GM12865 (cell line): ENCODE results near the gene DNAH10.

Experiments
- DNase-seq: peaks from one replicate; pipeline ENCODE4 v3.0.0; 2010; ENCODE audit warnings: low read depth
- H3K4me3 ChIP-seq: 2 replicates; pipeline ENCODE4 v1.5.1; 2011; ENCODE audit warnings: mild to moderate bottlenecking, low read depth, low read length, control low read depth
- TF ChIP-seq, protein P1 (sequence below): IDR thresholded peaks from 2 replicates; pipeline ENCODE4 v1.5.1; 2011; ENCODE audit warnings: low read length, control low read depth, low read depth, inconsistent platforms; ENCODE audit not compliant: insufficient read depth; ENCODE audit errors: missing control alignments

DNAH10 gene

DNA sequence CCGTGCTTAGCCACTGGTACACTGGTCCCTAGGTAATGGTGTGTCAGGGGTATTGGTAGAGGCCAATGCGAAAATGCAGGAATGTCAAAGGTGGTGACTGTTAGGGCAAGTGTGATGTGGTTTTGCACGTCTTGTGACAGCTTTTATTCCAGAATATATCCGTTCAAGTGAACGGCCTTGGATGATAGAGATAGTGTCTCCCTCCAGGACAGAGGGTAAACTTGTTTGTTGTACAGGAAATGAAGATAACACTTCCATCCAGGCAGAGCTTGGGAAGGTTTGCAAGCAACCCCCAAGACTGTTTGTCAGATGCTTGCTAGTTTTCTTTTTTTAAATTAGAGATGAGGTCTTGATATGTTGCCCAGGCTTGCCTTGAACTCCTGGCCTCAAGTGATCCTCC, 84.2 kb downstream of the DNAH10 start:
- TF ChIP-seq, protein P1, sequence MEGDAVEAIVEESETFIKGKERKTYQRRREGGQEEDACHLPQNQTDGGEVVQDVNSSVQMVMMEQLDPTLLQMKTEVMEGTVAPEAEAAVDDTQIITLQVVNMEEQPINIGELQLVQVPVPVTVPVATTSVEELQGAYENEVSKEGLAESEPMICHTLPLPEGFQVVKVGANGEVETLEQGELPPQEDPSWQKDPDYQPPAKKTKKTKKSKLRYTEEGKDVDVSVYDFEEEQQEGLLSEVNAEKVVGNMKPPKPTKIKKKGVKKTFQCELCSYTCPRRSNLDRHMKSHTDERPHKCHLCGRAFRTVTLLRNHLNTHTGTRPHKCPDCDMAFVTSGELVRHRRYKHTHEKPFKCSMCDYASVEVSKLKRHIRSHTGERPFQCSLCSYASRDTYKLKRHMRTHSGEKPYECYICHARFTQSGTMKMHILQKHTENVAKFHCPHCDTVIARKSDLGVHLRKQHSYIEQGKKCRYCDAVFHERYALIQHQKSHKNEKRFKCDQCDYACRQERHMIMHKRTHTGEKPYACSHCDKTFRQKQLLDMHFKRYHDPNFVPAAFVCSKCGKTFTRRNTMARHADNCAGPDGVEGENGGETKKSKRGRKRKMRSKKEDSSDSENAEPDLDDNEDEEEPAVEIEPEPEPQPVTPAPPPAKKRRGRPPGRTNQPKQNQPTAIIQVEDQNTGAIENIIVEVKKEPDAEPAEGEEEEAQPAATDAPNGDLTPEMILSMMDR: no peak
- H3K4me3 ChIP-seq: no peak overlapping the region
- DNase-seq: no peak

DNA sequence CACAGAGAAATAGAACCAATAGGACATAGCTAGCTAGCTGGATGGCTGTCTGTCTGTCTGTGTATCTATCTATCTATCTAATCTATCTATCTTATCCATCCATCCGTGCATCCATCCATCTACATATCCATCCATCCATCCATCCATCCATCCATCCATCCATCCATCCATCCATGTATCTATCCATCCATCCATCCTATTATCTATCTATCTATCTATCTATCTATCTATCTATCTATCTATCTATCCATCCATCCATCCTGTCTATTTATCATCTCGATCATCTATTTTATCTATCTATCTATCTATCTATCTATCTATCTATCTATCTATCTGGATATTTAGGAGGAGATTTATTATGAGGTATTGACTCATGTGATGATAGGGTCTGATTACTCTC, 84.9 kb downstream of the DNAH10 start:
- H3K4me3 ChIP-seq: no peak overlapping the region
- TF ChIP-seq, protein P1: no peak
- no peak for DNase-seq

DNA sequence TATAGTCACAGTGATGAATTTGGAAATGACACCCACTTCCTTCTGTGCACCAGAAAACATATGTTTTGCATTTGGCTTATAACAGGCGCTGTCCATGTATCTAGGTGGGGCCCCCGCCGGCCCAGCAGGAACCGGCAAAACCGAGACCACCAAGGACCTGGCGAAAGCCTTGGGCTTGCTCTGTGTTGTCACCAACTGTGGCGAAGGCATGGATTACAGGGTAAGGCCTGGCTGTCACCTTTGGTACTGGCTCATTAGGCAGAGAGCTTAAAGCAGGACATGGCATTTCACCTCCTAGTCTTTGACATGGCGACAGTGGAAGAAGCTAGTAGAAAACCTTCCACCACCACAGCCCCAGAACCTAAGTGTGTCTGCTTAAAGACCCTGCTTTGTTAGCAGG, 85.8 kb downstream of the DNAH10 start:
- no peak for DNase-seq
- TF ChIP-seq, protein P1: no peak
- no peak overlapping the region for H3K4me3 ChIP-seq

DNA sequence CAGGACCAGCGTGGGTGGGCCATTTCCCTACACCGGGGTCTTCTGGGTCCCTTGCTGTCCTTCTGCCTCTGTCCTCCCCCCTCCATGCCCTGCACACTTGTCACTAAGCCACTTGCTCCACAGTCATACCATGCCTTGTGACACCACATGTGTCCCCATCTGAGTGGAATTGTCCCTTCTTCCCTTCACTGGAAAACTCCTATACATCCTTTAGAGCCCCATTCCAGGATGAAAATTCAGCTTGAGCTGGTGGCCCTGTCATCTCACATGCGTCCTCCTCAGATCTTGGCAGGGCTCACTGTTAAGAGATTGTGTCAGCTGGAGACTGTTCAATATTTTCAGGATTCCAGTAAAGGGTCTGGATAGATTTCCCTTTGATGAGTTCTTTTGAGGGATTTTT, 87.4 kb downstream of the DNAH10 start:
- no peak for DNase-seq
- no peak overlapping the region for H3K4me3 ChIP-seq
- TF ChIP-seq, protein P1: no peak

- no peak for DNase-seq
- no peak overlapping the region for H3K4me3 ChIP-seq
- TF ChIP-seq, protein P1: no peak
Measured at GRCh38 chr12:123850246-123851134, 88.4 kb downstream of the DNAH10 start.

- no peak for DNase-seq
- TF ChIP-seq, protein P1: no peak
- no peak overlapping the region for H3K4me3 ChIP-seq
Measured at GRCh38 chr12:123853396-123854070, 91.4 kb downstream of the DNAH10 start.

DNA sequence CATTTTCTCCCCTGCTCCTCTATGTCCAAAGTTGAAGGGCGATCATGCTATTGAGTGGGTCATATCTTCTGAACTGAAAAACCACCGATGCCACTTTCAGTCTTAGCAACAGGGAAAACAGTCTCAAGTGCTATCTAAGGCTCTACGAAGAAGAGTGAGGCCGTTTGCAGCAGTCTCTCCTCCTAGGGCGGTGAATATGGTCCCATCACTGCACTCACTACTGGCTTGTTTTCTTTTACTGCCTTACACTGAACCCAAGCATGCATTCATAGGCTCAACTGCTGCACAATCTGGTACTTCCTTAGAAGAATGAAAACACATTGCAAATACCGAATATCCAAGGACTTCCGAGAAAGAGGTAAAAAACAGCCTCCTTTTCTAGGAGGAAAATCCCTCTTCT, 92.1 kb downstream of the DNAH10 start:
- DNase-seq: no peak
- H3K4me3 ChIP-seq: no peak overlapping the region
- TF ChIP-seq, protein P1: no peak
